ENCODE measurements around the gene EFNA4. TPM values are rescaled to one million over a fixed set of nuclear protein-coding genes. Genes with fewer than 3 reads are reported as not detected.

The EFNA4 gene
- total and polyA plus RNA-seq, 2 of the 8 experiments (the other 6 are each of a cell fraction or from before 2014, with no cell fraction given) = 21.9 to 23.9 TPM

DNA sequence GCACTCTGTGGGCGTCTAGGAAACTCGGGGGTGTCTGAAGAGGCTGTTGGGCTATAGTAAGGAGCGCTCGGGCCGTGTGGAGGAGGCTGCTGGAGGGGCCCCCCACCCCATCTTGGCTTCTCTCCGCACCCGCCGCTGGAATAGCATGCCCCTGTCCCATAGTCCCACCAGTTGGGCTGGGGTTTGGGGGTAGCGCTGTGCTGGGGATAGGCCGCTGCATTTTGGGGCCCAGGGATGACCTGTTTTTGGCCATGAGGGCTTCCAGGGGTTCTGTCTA, 15.6 kb downstream of the EFNA4 start:
- H2BK5ac ChIP-seq (ENCODE audit: low read depth, low read length) = no peak overlapping the region
- TF ChIP-seq KDM4A (IDR thresholded peaks at IDR 0.05; ENCODE audit: low read depth, low read length, severe bottlenecking) = no peak
- 0 out of 2 replicates have a peak, but pooled peaks have one; percentile 5 for TF ChIP-seq PHF8 (conservative IDR thresholded peaks at IDR 0.05; ENCODE audit: low read depth, low read length)
- TF ChIP-seq TAF7 (optimal IDR thresholded peaks at IDR 0.05; ENCODE audit: borderline replicate concordance, low read depth, low read length) = no peak
- H3K4me3 ChIP-seq (ENCODE audit: extremely low read depth in 1 of 4, insufficient read depth in 2 of 4, low read depth in 3 of 4, low read length in 4 of 4) = peak overlapping the region; percentile 57 to 77 (median 64)
- CTCF ChIA-PET (ENCODE audit: partially characterized antibody) = interaction anchor here (0.5 to 33.9 kb wide), 7 partner anchors 8 to 197 kb away, joined by 3 to 907 read pairs (median 6); partner anchors contain the start of genes ADAM15 and EFNA4
- FAIRE-seq (no peak), DNase-seq (ENCODE audit: low read depth in 1 of 2, low spot score in 2 of 2) (no peak)
- no peak overlapping the region for H2BK12ac ChIP-seq (ENCODE audit: low read depth, low read length)
- peaks cover 0 to 36% (median 17%) of the 10 kb centered on the region in 4 experiments; a peak in 6 of 7 replicates for H3K4me1 ChIP-seq (replicated peaks in 1 of 4; ENCODE audit: control insufficient read depth in 3 of 4, insufficient read depth in 4 of 4, low read length in 3 of 4)
- no peak overlapping the region for H4K91ac ChIP-seq (replicated peaks; ENCODE audit: insufficient read length, low read length)
- H3K23ac ChIP-seq (ENCODE audit: insufficient read length) = no peak overlapping the region
- POLR2A ChIA-PET (ENCODE audit: partially characterized antibody) = interaction anchor here (0.7 to 2.6 kb wide), 9 partner anchors 9 to 108 kb away, joined by 3 to 21 read pairs (median 4); partner anchors contain the start of genes ADAM15, EFNA4 and SHC1
- H3K14ac ChIP-seq (ENCODE audit: insufficient read length) = no peak overlapping the region
- peak overlapping the region; percentile 46; the same call in 1 of the 2 replicates for H2BK15ac ChIP-seq (ENCODE audit: low read length)
- no peak overlapping the region for H4K8ac ChIP-seq (ENCODE audit: extremely low read depth, insufficient read depth, low read length)
- no peaks in the 10 kb centered on the region for H3K36me3 ChIP-seq (ENCODE audit: control insufficient read depth in 2 of 4, insufficient read depth in 4 of 4, low read length in 3 of 4)
- no peaks in the 10 kb centered on the region for H3K9me3 ChIP-seq (ENCODE audit: insufficient read depth in 2 of 2, low read depth in 1 of 2, low read length in 1 of 2)
- H4K20me1 ChIP-seq (replicated peaks in 1 of 2; ENCODE audit: control insufficient read depth in 1 of 2, insufficient read depth in 2 of 2, low read length in 2 of 2) = peaks cover 0 to 13% of the 10 kb centered on the region in 2 experiments
- no peak overlapping the region for H2BK20ac ChIP-seq (ENCODE audit: low read length)
- H2AK5ac ChIP-seq (ENCODE audit: low read depth, low read length) = 0 out of 2 replicates have a peak overlapping the region, but pooled peaks have one; percentile 48
- H3K27ac ChIP-seq (ENCODE audit: low read depth, low read length) = no peak overlapping the region
- no peak overlapping the region for H2AFZ ChIP-seq (ENCODE audit: low read length)
- H3K23me2 ChIP-seq (ENCODE audit: low read depth, low read length) = peaks cover 16% of the 10 kb centered on the region; the same call in 1 of the 2 replicates
- peaks cover 49 to 64% (median 61%) of the 10 kb centered on the region in 4 experiments for H3K27me3 ChIP-seq (replicated peaks in 1 of 4; ENCODE audit: control insufficient read depth in 3 of 4, extremely low read depth in 1 of 4, insufficient read depth in 3 of 4, low read length in 3 of 4)
- H2BK120ac ChIP-seq (replicated peaks; ENCODE audit: low read depth, low read length) = no peak overlapping the region
- WGBS, 2 experiments (ENCODE audit: extremely low coverage in 1 of 2, insufficient coverage in 1 of 2, insufficient read length in 1 of 2, insufficient replicate concordance in 2 of 2, low coverage in 1 of 2, low lambda C conversion rate in 2 of 2, missing lambda C conversion rate in 1 of 2) = 4% methylated on average over 8 of the region's 10 CpGs; no CpG with 5 or more reads in 1 of the 2 experiments
- peak overlapping the region; percentile 93 to 95 for H3K4me2 ChIP-seq (ENCODE audit: insufficient read depth in 1 of 2, low read depth in 2 of 2, low read length in 2 of 2)
- no peak overlapping the region for H4K5ac ChIP-seq (ENCODE audit: insufficient read length, low read depth, low read length)
- H3K9ac ChIP-seq (replicated peaks in 1 of 4; ENCODE audit: extremely low read depth in 1 of 4, low read depth in 3 of 4, low read length in 3 of 4) = no peak overlapping the region
- no peaks in the 10 kb centered on the region for H3K79me2 ChIP-seq (ENCODE audit: control insufficient read depth in 1 of 2, insufficient read depth in 2 of 2, low read length in 2 of 2)
- H3K4ac ChIP-seq (replicated peaks; ENCODE audit: insufficient read length, low read depth, low read length) = no peak overlapping the region
- no peak overlapping the region for H3K56ac ChIP-seq (replicated peaks; ENCODE audit: insufficient read length, low read depth, low read length)
- H3K79me1 ChIP-seq (ENCODE audit: low read depth, low read length) = no peaks in the 10 kb centered on the region
- H3K18ac ChIP-seq (ENCODE audit: extremely low read depth, low read length) = no peak overlapping the region; the same call in 1 of the 2 replicates

All from H1 (cell line).